GM18868 (cell line): ENCODE data around the gene USO1.

Experiments
- ATAC-seq: cut with Tn5 transposase; IDR thresholded peaks from one replicate; pipeline ENCODE4 v1.9.1; 2021; ENCODE audit warnings: mild to moderate bottlenecking, moderate library complexity; ENCODE audit not compliant: unreplicated experiment

The USO1 gene

GRCh38 chr4:75841641-75842520, 117.5 kb downstream of the USO1 start:
- ATAC-seq: no peak

GRCh38 chr4:75843596-75843995, 119.2 kb downstream of the USO1 start:
- no peak for ATAC-seq

- no peak for ATAC-seq
Observed at GRCh38 chr4:75844151-75844662, 119.8 kb downstream of the USO1 start.

DNA sequence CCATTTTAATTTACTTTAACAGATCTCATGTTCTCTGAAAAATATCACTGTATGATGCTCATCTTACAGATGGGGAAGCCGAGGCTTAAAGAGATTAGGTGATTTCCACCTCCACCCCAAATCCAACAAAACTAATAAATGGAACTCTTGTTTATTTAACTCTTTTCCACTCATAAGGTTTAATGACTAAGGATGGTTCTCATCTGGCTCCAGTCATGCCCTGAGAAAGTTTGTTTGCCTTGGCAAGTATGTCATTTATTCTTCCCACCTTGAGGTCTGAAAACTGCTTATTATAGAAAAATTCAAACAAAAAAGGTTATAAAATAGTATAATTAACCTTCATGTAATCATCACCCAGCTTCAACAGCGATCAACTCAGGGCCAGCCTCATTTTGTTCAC, 121.6 kb downstream of the USO1 start:
- ATAC-seq: no peak

GRCh38 chr4:75848171-75848760, 123.9 kb downstream of the USO1 start:
- ATAC-seq: peak; percentile 87

- no peak for ATAC-seq
Observed at GRCh38 chr4:75848891-75849290, 124.5 kb downstream of the USO1 start.

DNA sequence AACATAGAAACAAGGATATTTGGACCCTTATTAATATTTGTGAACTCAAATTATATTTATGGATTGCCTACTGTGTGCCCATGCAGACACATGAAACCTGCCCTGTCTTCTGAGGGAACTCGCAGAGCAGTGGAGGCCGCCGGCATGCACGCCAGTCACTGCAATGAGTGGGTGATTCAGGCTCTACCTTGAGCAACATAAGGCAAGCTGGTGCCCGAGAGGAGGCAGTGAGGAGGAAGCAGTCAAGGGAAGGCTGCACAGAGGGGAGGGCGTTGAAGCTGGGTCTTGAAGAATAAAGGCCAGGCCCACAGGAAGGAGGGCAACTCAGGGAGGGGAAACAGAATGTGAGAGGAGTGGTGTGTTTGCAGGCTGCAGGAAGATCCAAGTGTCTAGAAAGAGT, 125.1 kb downstream of the USO1 start:
- ATAC-seq: no peak

DNA sequence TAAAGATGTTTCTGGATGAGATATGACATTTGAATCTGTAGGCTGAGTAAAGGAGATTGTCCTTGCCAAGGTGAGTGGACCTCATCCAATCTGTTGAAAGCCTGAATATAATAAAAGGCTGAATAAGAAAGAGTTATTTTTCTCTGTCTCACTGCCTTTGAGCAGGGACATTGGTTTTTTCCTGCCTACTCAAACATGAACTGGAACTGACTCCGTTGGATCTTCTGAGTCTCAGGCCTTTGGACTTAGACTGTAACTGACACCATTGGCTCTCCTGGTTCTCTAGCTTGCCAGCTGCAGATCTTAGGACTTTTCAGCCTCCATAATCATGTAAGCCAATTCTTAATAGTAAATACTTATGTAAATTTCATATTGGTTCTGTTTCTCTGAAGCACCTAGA, 134.3 kb downstream of the USO1 start:
- no peak for ATAC-seq

- ATAC-seq: no peak
Observed at GRCh38 chr4:75860606-75861005, 136.2 kb downstream of the USO1 start.
